SK-N-DZ (cell line): ENCODE results near the gene OR52E4. TPM values are rescaled to one million over a fixed set of nuclear protein-coding genes. Genes with fewer than 3 reads are reported as not detected.

Source experiments
- DNase-seq: peaks from one replicate; pipeline ENCODE4 v3.0.0-alpha.2; 2015; ENCODE audit warnings: low spot score
- polyA plus RNA-seq, 2 experiments: library from polyadenylated mRNA; depleted of rRNA; stranded (reverse); fragments of >200 nt; gene quantifications; 2 replicates each; pipeline ENCODE4 v1.2.3, GENCODE V29; 2014

Gene OR52E4
- not detected in 2 replicates for polyA plus RNA-seq (2014; cell fraction: cytosol; rRNA removed)
- polyA plus RNA-seq (2014; cell fraction: nucleus; rRNA removed): not detected in 2 replicates

GRCh38 chr11:5880329-5880728, at the start of gene OR52E4:
TSS of gene OR52E4 (plus strand) at chr11:5880629. CDS start at chr11:5884293, 3,664 bp downstream.
- no peak for DNase-seq

GRCh38 chr11:5831196-5831829, 49.1 kb upstream of the OR52E4 start:
- DNase-seq: no peak

GRCh38 chr11:5833446-5833845, 47.0 kb upstream of the OR52E4 start:
- no peak for DNase-seq

GRCh38 chr11:5837695-5838094, 42.7 kb upstream of the OR52E4 start:
- no peak for DNase-seq

- DNase-seq: no peak
These were observed 38.6 kb upstream of the OR52E4 start, which contains the start of gene OR52E6 for GRCh38 chr11:5841797-5842196. TSS of gene OR52E6 (minus strand) at chr11:5841897. CDS start at chr11:5841897, 0 bp downstream.

- DNase-seq: no peak
These were observed 33.7 kb upstream of the OR52E4 start for GRCh38 chr11:5846701-5847100.

GRCh38 chr11:5847711-5848110, 32.7 kb upstream of the OR52E4 start:
- no peak for DNase-seq

GRCh38 chr11:5851002-5851401, 29.4 kb upstream of the OR52E4 start:
- DNase-seq: no peak

GRCh38 chr11:5857590-5857989, 22.8 kb upstream of the OR52E4 start, which contains the start of gene OR52E8:
TSS of gene OR52E8 (minus strand) at chr11:5857690. CDS start at chr11:5857690, 0 bp downstream.
- no peak for DNase-seq

- no peak for DNase-seq
These were observed 14.6 kb upstream of the OR52E4 start for GRCh38 chr11:5865826-5866225.

- DNase-seq: no peak
These were observed 1.9 kb upstream of the OR52E4 start for GRCh38 chr11:5878564-5878963.

- DNase-seq: no peak
These were observed 1.3 kb downstream of the OR52E4 start for GRCh38 chr11:5881756-5882155.

GRCh38 chr11:5887172-5887571, 6.7 kb downstream of the OR52E4 start:
- no peak for DNase-seq

GRCh38 chr11:5887661-5888060, 7.2 kb downstream of the OR52E4 start:
- DNase-seq: no peak

- no peak for DNase-seq
These were observed 10.9 kb downstream of the OR52E4 start for GRCh38 chr11:5891216-5891800.

GRCh38 chr11:5892908-5893307, 12.5 kb downstream of the OR52E4 start, which contains the start of gene OR52E5:
TSS of gene OR52E5 (plus strand) at chr11:5893208. CDS start at chr11:5900777, 7,569 bp downstream.
- no peak for DNase-seq

GRCh38 chr11:5899534-5899933, 19.1 kb downstream of the OR52E4 start:
- DNase-seq: no peak

GRCh38 chr11:5910540-5910939, 30.1 kb downstream of the OR52E4 start:
- DNase-seq: no peak

- DNase-seq: no peak
These were observed 42.5 kb downstream of the OR52E4 start for GRCh38 chr11:5922749-5923426.

GRCh38 chr11:5923427-5923776, 43.0 kb downstream of the OR52E4 start:
- no peak for DNase-seq

GRCh38 chr11:5923794-5924193, 43.4 kb downstream of the OR52E4 start:
- no peak for DNase-seq

- no peak for DNase-seq
These were observed 47.8 kb downstream of the OR52E4 start for GRCh38 chr11:5928271-5928670.

- DNase-seq: no peak
These were observed 48.4 kb downstream of the OR52E4 start for GRCh38 chr11:5928811-5929210.
